Measurements from ENCODE around the gene SPATA46. TPM values are rescaled to one million over a fixed set of nuclear protein-coding genes. Genes with fewer than 3 reads are reported as not detected.
"Not testable (repeated sequence)": the region's sequence is repeated elsewhere in the genome, so short reads cannot be mapped to it uniquely, and the experiment has no call there.

Gene SPATA46
- total RNA-seq, result not detected

DNA sequence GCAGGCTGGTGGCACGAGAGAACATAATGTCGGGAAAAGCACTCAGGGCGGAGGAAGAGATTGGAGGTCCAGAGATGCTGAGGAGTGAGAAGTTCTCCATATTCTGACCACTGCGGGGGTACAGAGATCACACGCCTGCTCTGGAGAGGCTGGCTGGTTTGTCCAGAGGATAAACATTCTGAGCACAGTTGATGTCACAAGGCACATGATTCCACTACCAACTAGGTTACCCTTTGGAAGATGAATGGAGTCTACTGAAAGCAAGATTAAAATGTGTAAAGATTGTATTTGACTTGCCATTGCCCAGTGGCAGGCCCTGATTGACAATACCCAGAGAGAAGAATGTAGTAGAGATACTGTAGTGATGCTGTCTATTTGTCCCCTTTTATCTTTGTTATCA, at the start of gene SPATA46:
Gene SPATA46, minus strand, starts transcription at position 164 of the 400 bp plus-strand sequence. Its CDS starts 64 bp downstream, at position 100.
- H3K4me1 ChIP-seq, result no peaks in the 10 kb centered on the region
- no peak within 1 kb of the TSS for H3K4me3 ChIP-seq
- no peaks in the 10 kb centered on the region for H3K27me3 ChIP-seq
- intact Hi-C loops (cut with DNase I; ENCODE audit: low total_unique reads), result no loop called here
- DNase-seq (ENCODE audit: low spot score in 2 of 2), result no peak
- H3K27ac ChIP-seq, result no peak within 1 kb of the TSS
- H3K9me3 ChIP-seq, result no peaks in the 10 kb centered on the region
- TF ChIP-seq POLR2AphosphoS5 (IDR thresholded peaks at IDR 0.05), result no peak
- TF ChIP-seq POLR2A (IDR thresholded peaks at IDR 0.05), result no peak
- TF ChIP-seq, protein P1, sequence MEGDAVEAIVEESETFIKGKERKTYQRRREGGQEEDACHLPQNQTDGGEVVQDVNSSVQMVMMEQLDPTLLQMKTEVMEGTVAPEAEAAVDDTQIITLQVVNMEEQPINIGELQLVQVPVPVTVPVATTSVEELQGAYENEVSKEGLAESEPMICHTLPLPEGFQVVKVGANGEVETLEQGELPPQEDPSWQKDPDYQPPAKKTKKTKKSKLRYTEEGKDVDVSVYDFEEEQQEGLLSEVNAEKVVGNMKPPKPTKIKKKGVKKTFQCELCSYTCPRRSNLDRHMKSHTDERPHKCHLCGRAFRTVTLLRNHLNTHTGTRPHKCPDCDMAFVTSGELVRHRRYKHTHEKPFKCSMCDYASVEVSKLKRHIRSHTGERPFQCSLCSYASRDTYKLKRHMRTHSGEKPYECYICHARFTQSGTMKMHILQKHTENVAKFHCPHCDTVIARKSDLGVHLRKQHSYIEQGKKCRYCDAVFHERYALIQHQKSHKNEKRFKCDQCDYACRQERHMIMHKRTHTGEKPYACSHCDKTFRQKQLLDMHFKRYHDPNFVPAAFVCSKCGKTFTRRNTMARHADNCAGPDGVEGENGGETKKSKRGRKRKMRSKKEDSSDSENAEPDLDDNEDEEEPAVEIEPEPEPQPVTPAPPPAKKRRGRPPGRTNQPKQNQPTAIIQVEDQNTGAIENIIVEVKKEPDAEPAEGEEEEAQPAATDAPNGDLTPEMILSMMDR (IDR thresholded peaks at IDR 0.05), result no peak
- no peaks in the 10 kb centered on the region for H3K36me3 ChIP-seq

GRCh38 chr1:162422662-162423375, 46.2 kb upstream of the SPATA46 start:
- TF ChIP-seq POLR2AphosphoS5 (IDR thresholded peaks at IDR 0.05), result no peak
- TF ChIP-seq, protein P1 (IDR thresholded peaks at IDR 0.05), result no peak
- no peak for TF ChIP-seq POLR2A (IDR thresholded peaks at IDR 0.05)
- DNase-seq (ENCODE audit: low spot score in 2 of 2), result no peak
- Histone ChIP-seq H3K27ac (no peak overlapping the region), H3K4me1 (no peaks in the 10 kb centered on the region), H3K9me3 (no peaks in the 10 kb centered on the region), H3K36me3 (no peaks in the 10 kb centered on the region), H3K4me3 (no peak overlapping the region), H3K27me3 (no peaks in the 10 kb centered on the region)
- intact Hi-C loops (cut with DNase I; ENCODE audit: low total_unique reads), result no loop called here

GRCh38 chr1:162421258-162422164, 44.9 kb upstream of the SPATA46 start:
- DNase-seq (ENCODE audit: low spot score in 2 of 2), result no peak
- no peak overlapping the region for H3K27ac ChIP-seq
- H3K9me3 ChIP-seq, result no peaks in the 10 kb centered on the region
- intact Hi-C loops (cut with DNase I; ENCODE audit: low total_unique reads), result no loop called here
- no peaks in the 10 kb centered on the region for H3K36me3 ChIP-seq
- TF ChIP-seq POLR2A (IDR thresholded peaks at IDR 0.05) (no peak), POLR2AphosphoS5 (IDR thresholded peaks at IDR 0.05) (no peak)
- TF ChIP-seq, protein P1 (IDR thresholded peaks at IDR 0.05), result no peak
- H3K27me3 ChIP-seq, result no peaks in the 10 kb centered on the region
- no peaks in the 10 kb centered on the region for H3K4me1 ChIP-seq
- no peak overlapping the region for H3K4me3 ChIP-seq

- Histone ChIP-seq H3K9me3 (no peaks in the 10 kb centered on the region), H3K4me1 (no peaks in the 10 kb centered on the region), H3K4me3 (no peak overlapping the region), H3K27me3 (no peaks in the 10 kb centered on the region), H3K27ac (no peak overlapping the region), H3K36me3 (no peaks in the 10 kb centered on the region)
- TF ChIP-seq POLR2A (IDR thresholded peaks at IDR 0.05) (no peak), POLR2AphosphoS5 (IDR thresholded peaks at IDR 0.05) (no peak)
- TF ChIP-seq, protein P1 (IDR thresholded peaks at IDR 0.05), result no peak
- intact Hi-C loops (cut with DNase I; ENCODE audit: low total_unique reads), result no loop called here
- DNase-seq (ENCODE audit: low spot score in 2 of 2), result no peak
Measured at GRCh38 chr1:162420120-162420519, 43.5 kb upstream of the SPATA46 start.

GRCh38 chr1:162419450-162419931, 42.8 kb upstream of the SPATA46 start:
- DNase-seq (ENCODE audit: low spot score in 2 of 2); H3K4me1 ChIP-seq; intact Hi-C loops (cut with DNase I; ENCODE audit: low total_unique reads); H3K27me3 ChIP-seq; H3K27ac ChIP-seq; H3K9me3 ChIP-seq; H3K36me3 ChIP-seq; H3K4me3 ChIP-seq: not testable (repeated sequence)

DNA sequence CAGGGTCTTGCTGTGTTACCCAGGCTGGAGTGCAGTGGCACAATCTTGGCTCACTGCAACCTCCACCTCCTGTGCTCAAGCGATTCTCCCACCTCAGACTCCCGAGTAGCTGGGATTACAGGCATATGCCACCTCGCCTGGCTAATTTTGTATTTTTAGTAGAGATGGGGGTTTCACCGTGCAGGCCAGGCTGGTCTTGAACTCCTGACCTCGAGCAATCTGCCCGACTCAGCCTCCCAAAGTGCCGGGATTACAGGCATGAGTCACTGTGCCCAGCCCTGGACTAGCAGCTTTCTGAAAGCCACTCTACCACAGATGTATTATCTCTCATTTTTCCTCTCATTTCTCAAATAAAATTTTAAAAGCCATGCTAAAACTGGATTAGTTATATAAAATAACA, 41.9 kb upstream of the SPATA46 start:
- DNase-seq (ENCODE audit: low spot score in 2 of 2); intact Hi-C loops (cut with DNase I; ENCODE audit: low total_unique reads); H3K4me3 ChIP-seq; H3K4me1 ChIP-seq; H3K36me3 ChIP-seq; H3K9me3 ChIP-seq; H3K27ac ChIP-seq; H3K27me3 ChIP-seq: not testable (repeated sequence)

Data from breast epithelium (tissue), 4 donors.